ENCODE data around the gene PDCD6IP. TPM values are rescaled to one million over a fixed set of nuclear protein-coding genes. Genes with fewer than 3 reads are reported as not detected.
"Not testable (repeated sequence)": the region's sequence is repeated elsewhere in the genome, so short reads cannot be mapped to it uniquely, and the experiment has no call there.

The PDCD6IP gene
- total RNA-seq, 2 experiments from 2014 or later: 163 to 168 TPM

DNA sequence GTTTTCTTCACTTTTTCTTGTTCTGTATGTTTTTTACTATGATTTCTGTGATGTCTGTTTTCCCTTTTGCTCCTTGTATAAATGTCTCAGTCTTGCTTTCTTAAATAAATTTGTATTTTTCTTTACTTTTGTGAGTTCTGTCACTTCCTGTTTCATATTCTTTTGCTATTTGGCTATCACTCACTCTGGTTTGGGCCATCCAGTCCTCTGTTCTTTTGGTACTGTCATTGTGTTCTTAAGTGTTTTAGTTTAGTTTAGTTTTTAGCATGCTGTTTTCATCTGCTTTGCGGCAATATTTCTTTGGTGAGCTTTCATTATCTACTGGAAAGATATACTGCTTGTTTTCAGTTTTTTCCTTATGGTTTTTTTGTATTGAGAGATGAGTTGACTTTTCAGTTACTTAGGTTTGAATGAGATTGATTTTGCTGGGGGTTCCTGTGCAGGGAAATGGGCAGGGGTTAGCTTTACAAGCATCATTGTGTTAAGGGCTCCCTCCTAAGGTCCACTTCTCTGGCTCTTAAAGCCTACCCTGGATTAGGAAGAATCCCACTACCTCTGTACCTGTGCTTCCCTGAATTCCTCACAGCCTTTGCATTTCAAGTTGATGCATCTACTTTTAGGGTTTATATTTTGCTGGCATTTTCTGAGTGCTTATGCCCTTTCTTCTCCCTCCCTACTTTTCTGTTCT is 35.1 kb downstream of the PDCD6IP start:
- CTCF ChIA-PET: no interaction called here
- H3K4me3 Mint-ChIP-seq: no peak overlapping the region
- peak overlapping the region; percentile 43 for H3K27ac Mint-ChIP-seq
- intact Hi-C loops (cut with micrococcal nuclease): no loop called here
- peaks cover 30% of the 10 kb centered on the region for H3K4me1 Mint-ChIP-seq (ENCODE audit: low read depth)
- H3K27me3 Mint-ChIP-seq: no peaks in the 10 kb centered on the region
- no peaks in the 10 kb centered on the region for H3K9me3 Mint-ChIP-seq
- POLR2A ChIA-PET: no interaction called here
- DNase-seq: no peak
- H3K36me3 Mint-ChIP-seq: peaks cover 34% of the 10 kb centered on the region

DNA sequence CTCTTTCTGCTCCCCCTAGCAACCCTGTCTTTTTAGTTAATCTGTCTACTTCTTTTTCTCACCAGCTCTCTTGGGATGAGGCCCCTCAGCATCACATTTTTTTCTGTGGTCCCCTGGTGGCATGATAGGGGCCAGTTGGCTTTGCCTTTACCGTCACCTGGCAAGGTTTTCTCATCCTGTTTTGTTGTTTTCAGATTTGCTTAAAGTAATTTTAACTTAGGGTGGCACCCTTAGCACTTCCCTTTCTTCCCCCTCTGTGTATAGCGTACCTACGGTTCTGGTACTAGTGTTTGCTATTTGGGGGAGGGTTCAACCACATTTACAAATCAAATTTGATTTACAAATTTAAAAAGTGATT is 35.6 kb downstream of the PDCD6IP start:
- peaks cover 30% of the 10 kb centered on the region for H3K4me1 Mint-ChIP-seq (ENCODE audit: low read depth)
- no peaks in the 10 kb centered on the region for H3K27me3 Mint-ChIP-seq
- no peaks in the 10 kb centered on the region for H3K9me3 Mint-ChIP-seq
- H3K36me3 Mint-ChIP-seq: peaks cover 35% of the 10 kb centered on the region
- no peak for DNase-seq
- ChIA-PET CTCF (no interaction called here), POLR2A (no interaction called here)
- peak overlapping the region; percentile 12 for H3K4me3 Mint-ChIP-seq
- peak overlapping the region; percentile 43 for H3K27ac Mint-ChIP-seq
- intact Hi-C loops (cut with micrococcal nuclease): no loop called here

DNA sequence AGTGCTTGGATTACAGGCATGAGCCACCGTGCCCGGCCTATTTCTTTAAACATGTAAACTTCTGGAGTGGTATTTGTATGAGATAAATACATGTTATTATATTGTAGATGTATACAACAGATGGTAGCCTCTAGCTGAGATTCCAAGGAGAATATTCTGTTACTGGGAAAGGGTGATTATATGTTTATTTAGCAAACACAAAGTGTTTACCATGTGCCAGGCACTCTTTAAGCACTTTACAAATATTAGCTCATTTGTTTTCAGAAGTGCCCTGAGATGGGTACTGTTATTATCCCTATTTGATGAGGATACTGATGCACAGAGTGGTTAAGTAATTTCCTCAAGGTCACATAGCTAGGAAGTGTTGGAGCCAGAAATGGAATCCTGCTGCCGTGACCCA is 38.8 kb downstream of the PDCD6IP start:
- Mint-ChIP-seq H3K36me3 (peaks cover 21% of the 10 kb centered on the region), H3K4me1 (ENCODE audit: low read depth) (peaks cover 16% of the 10 kb centered on the region)
- intact Hi-C loops (cut with micrococcal nuclease); H3K9me3 Mint-ChIP-seq; H3K4me3 Mint-ChIP-seq; H3K27me3 Mint-ChIP-seq; POLR2A ChIA-PET; DNase-seq; H3K27ac Mint-ChIP-seq: not testable (repeated sequence)
- CTCF ChIA-PET: interaction anchor here (0.7 kb wide), 1 partner anchor 706 kb away, joined by 4 read pairs; no protein-coding TSS in a partner anchor

DNA sequence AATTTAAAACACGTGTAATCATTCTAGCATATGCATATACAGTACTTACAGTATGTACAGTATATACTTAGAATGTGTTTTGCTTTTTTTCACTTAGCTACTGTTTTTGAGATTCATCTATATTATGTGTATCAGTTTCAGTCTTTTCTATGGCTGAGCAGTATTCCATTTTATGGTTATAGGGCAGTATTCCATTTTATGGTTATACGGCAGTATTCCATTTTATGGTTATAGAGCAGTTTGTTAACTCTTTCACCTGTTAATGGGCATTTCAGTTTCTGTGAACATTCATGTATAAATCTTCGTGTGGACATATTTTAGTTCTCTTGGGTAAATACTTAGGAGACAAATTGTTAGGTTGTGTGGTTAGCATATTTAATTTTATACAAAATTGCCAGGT is 40.9 kb downstream of the PDCD6IP start:
- Mint-ChIP-seq H3K9me3 (no peaks in the 10 kb centered on the region), H3K36me3 (peaks cover 24% of the 10 kb centered on the region), H3K4me1 (ENCODE audit: low read depth) (peaks cover 2% of the 10 kb centered on the region), H3K27ac (no peak overlapping the region), H3K27me3 (no peaks in the 10 kb centered on the region), H3K4me3 (no peak overlapping the region)
- intact Hi-C loops (cut with micrococcal nuclease): no loop called here
- ChIA-PET POLR2A (no interaction called here), CTCF (no interaction called here)
- no peak for DNase-seq

DNA sequence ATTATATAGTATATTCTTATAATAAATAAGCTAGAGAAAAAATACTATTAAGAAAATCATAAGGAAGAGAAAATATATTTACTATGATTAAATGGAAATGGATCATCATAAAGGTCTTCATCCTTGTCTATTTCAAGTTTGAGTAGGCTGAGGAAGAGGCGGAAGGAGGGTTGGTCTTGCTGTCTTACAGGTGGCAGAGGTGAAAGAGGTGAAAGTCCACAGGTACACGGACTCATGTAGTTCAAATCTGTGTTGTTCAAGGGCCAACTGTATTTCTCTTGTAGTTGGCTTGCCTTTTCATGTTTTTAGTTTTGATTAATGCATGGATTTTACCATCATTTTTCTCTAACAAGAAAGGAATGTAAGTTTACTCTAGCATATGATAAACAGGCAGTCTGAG is 41.7 kb downstream of the PDCD6IP start:
- Mint-ChIP-seq H3K9me3 (no peaks in the 10 kb centered on the region), H3K4me1 (ENCODE audit: low read depth) (no peaks in the 10 kb centered on the region), H3K27me3 (no peaks in the 10 kb centered on the region), H3K27ac (no peak overlapping the region), H3K36me3 (peaks cover 27% of the 10 kb centered on the region), H3K4me3 (no peak overlapping the region)
- no peak for DNase-seq
- intact Hi-C loops (cut with micrococcal nuclease): no loop called here
- CTCF ChIA-PET: no interaction called here
- POLR2A ChIA-PET: no interaction called here

DNA sequence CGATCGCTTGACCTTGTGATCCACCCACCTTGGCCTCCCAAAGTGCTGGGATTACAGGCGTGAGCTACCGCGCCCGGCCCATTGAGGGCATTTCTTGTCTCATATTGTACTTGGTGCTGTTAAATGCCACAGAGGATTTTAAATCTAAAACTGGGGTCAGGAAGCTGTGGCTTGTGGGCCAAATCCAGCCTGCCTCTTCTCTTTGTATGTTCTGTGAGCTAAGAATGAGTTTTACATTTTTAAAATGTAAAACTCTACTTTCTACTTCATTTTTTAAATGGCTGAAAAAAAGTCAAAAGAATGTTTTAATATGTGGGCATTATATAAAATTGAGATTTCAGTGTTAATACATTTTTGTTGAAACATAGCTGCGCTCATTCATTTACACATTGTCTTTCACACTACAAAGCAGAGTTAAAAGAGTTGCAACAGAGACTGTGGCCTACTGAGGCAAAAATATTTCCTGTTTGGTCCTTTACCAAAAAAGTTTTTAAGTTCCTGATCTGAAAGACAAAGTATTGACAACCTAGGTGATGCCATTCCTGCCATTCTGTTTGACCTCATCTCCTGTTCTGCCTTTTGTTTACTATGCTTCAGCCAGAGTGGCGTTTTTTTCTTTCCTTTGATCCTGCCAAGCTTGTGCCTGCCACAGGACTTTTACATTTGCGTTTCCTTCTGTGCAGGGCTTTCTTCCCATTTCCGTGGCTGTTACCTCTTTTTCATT is 50.4 kb downstream of the PDCD6IP start:
- POLR2A ChIA-PET: no interaction called here
- intact Hi-C loops (cut with micrococcal nuclease): no loop called here
- DNase-seq: no peak
- Mint-ChIP-seq H3K9me3 (no peaks in the 10 kb centered on the region), H3K4me1 (ENCODE audit: low read depth) (peaks cover 40% of the 10 kb centered on the region), H3K27me3 (no peaks in the 10 kb centered on the region), H3K36me3 (peaks cover 32% of the 10 kb centered on the region), H3K4me3 (no peak overlapping the region), H3K27ac (peak overlapping the region; percentile 9)
- CTCF ChIA-PET: no interaction called here

DNA sequence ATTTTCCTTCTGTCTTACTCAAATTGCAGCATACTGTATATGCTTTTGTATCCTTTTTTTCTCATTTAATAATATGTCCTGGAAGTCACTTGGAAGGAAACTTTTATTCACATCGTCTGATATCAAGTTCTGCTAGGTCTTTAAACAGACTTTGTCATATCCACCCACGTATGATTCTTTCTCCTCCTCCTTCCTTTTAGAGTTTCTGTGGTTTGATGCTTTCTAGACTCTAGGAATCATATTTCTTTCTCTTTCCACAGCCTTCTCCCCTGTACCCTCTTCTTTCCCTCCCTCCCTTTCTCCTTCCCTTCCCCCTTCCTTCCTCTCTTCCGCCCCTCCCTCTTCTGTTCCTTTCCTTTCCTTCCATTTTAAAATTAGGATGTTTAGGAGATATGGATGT is 52.2 kb downstream of the PDCD6IP start:
- H3K9me3 Mint-ChIP-seq; CTCF ChIA-PET; DNase-seq; H3K27ac Mint-ChIP-seq; POLR2A ChIA-PET; intact Hi-C loops (cut with micrococcal nuclease); H3K27me3 Mint-ChIP-seq; H3K4me3 Mint-ChIP-seq: not testable (repeated sequence)
- peaks cover 40% of the 10 kb centered on the region for H3K36me3 Mint-ChIP-seq
- H3K4me1 Mint-ChIP-seq (ENCODE audit: low read depth): peaks cover 54% of the 10 kb centered on the region

DNA sequence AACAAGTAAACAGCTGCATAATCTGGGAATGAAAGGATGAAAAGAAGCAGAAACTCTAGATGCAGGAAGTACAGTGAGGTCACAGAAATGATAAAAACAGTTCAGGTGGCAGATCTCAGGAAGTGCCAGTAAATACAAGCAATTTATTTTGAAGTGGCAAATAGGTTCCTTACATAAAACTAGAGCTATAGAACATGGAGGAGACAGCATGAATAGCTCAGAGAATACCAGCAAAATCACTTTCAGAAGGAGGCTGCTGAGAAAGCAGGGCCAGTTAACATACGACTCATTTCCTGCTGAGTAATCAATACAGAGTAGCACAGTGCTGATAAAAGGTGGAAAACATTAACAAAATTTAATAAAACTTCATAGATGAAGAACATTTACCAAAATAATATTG is 57.0 kb downstream of the PDCD6IP start:
- H3K27me3 Mint-ChIP-seq; POLR2A ChIA-PET; intact Hi-C loops (cut with micrococcal nuclease); H3K9me3 Mint-ChIP-seq; CTCF ChIA-PET; H3K4me3 Mint-ChIP-seq: not testable (repeated sequence)
- H3K36me3 Mint-ChIP-seq: peaks cover 48% of the 10 kb centered on the region
- DNase-seq: peak; percentile 13
- peak overlapping the region; percentile 69 for H3K27ac Mint-ChIP-seq
- peaks cover 27% of the 10 kb centered on the region for H3K4me1 Mint-ChIP-seq (ENCODE audit: low read depth)

DNA sequence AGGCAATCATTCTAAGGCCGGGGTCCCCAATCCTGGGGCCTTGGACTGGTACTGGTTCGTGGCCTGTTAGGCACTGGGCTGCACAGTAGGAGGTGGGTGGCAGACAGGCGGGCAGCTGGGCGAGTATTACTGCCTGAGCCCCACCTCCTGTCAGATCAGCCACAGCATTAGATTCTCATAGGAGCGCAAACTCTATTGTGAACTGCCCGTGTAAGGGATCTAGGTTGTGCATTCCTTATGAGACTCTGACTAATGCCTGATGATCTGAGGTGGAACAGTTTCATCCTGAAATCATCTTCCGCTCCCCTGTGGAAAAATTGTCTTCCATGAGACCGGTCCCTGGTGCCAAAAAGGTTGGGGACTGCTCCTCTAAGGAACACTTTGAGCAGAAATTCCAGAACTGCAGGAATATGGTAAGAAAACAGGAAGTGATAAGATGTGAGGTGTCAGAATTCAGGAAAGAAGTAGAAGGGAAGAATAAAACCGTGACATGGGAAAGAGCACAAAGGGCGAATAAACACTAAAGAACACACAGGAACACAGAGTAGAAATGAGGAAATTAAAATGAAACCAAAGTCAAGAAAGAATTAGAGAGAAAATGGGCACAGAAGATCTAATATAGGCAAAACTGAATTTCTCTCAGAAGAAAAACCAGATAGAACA is 57.6 kb downstream of the PDCD6IP start:
- H3K27ac Mint-ChIP-seq: peak overlapping the region; percentile 69
- H3K27me3 Mint-ChIP-seq: no peaks in the 10 kb centered on the region
- no peak overlapping the region for H3K4me3 Mint-ChIP-seq
- H3K9me3 Mint-ChIP-seq: no peaks in the 10 kb centered on the region
- ChIA-PET CTCF (no interaction called here), POLR2A (no interaction called here)
- H3K36me3 Mint-ChIP-seq: peaks cover 45% of the 10 kb centered on the region
- peaks cover 21% of the 10 kb centered on the region for H3K4me1 Mint-ChIP-seq (ENCODE audit: low read depth)
- no peak for DNase-seq
- intact Hi-C loops (cut with micrococcal nuclease): no loop called here

DNA sequence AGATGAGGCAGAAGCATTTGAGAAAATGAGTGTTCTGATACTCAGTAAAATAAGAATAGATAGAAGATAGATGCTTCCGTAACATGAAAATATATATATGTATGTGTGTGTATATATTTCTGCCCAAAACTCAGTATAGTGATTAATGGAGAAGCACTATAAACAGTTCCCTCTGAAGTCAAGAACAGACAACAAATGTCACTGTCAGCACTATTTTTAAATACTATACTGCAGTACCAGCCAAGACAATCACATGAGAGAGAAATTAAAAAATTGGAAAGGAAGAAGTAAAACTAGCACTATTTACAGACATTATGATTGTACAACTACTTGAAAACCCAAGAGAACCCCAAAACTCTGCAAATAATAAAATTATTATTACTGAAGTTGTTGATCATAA is 59.3 kb downstream of the PDCD6IP start:
- Mint-ChIP-seq H3K4me1 (ENCODE audit: low read depth) (peaks cover 19% of the 10 kb centered on the region), H3K36me3 (peaks cover 42% of the 10 kb centered on the region)
- H3K27ac Mint-ChIP-seq; H3K4me3 Mint-ChIP-seq; intact Hi-C loops (cut with micrococcal nuclease); DNase-seq; POLR2A ChIA-PET; CTCF ChIA-PET; H3K9me3 Mint-ChIP-seq; H3K27me3 Mint-ChIP-seq: not testable (repeated sequence)

DNA sequence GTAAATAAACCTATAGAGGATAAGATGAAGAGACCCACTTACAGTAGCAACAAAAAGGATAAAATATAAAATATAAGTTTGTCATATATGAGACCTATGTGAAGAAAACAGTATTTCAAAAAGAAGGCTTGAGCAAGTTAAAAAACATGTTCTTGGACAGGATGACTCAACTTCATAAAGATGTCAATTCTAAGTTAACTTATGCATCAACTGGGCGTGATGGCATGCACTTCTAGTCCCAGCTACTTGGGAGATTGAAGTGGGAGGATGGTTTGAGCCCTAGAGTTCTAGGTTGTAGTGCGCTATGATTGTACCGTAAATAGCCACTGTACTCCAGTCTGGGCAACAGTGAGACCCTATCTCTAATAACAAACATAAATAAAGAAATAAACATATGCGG is 59.7 kb downstream of the PDCD6IP start:
- H3K27me3 Mint-ChIP-seq: no peaks in the 10 kb centered on the region
- no peaks in the 10 kb centered on the region for H3K9me3 Mint-ChIP-seq
- H3K4me3 Mint-ChIP-seq: no peak overlapping the region
- DNase-seq: no peak
- POLR2A ChIA-PET: no interaction called here
- H3K36me3 Mint-ChIP-seq: peaks cover 40% of the 10 kb centered on the region
- H3K27ac Mint-ChIP-seq: no peak overlapping the region
- intact Hi-C loops (cut with micrococcal nuclease): no loop called here
- CTCF ChIA-PET: no interaction called here
- H3K4me1 Mint-ChIP-seq (ENCODE audit: low read depth): peaks cover 19% of the 10 kb centered on the region

DNA sequence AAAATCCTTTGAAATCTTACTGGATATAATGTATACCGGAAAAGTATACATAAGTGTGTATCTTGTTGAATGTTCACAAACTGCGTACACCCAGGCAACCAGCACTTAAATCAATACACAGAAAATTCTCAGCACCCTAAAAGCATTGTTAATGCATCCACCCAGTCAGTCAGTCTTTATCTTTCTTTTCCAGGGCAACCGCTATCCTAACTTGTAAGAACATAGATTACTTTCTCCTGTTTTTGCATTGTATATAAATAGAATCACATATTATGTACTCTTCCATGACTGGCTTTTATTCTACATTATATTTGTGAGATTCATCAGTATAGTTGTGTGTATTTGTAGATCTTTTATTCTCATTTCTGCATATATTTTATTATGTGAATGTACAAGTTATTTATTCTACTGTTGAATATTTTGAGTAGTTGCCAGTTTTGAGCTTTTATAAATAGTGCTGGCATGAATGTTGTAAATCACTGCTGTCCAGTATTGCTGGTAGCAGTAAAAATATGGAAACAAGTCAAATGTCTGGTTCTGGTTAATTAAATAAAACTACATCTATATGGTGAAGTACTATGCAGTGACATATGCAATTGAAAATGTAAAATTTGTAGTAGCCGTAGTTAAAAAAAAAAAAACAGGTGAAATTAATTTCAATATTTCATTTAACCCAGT is 62.1 kb downstream of the PDCD6IP start:
- intact Hi-C loops (cut with micrococcal nuclease): no loop called here
- H3K27me3 Mint-ChIP-seq: no peaks in the 10 kb centered on the region
- CTCF ChIA-PET: no interaction called here
- no peaks in the 10 kb centered on the region for H3K9me3 Mint-ChIP-seq
- H3K4me1 Mint-ChIP-seq (ENCODE audit: low read depth): peaks cover 5% of the 10 kb centered on the region
- POLR2A ChIA-PET: no interaction called here
- H3K36me3 Mint-ChIP-seq: peaks cover 33% of the 10 kb centered on the region
- DNase-seq: no peak
- H3K27ac Mint-ChIP-seq: no peak overlapping the region
- no peak overlapping the region for H3K4me3 Mint-ChIP-seq

Measured in activated CD4-positive, alpha-beta memory T cell treated with anti-CD3 and anti-CD28 coated beads for 36 hours (primary cell).